Thyroid gland (tissue), 4 donors: ENCODE measurements around the gene ST14. TPM values are rescaled to one million over a fixed set of nuclear protein-coding genes. Genes with fewer than 3 reads are reported as not detected.
"Not testable (repeated sequence)": the region's sequence is repeated elsewhere in the genome, so short reads cannot be mapped to it uniquely, and the experiment has no call there.

Experiments
- DNase-seq, 2 donors: peaks; one replicate each; pipeline ENCODE4 v3.0.0-alpha.2; 2019
- H3K27ac ChIP-seq, 3 donors: fragments of 200-600 bp; sonication (generic); 1 replicate in 2 of 3; 2 replicates in 1 of 3; pipeline ENCODE4 v1.5.1; 2016 to 2019; ENCODE audit warnings: mild to moderate bottlenecking in 1 of 3, moderate library complexity in 1 of 3
- H3K27me3 ChIP-seq: fragments of 200-600 bp; sonication (generic); one replicate; pipeline ENCODE4 v1.5.1; 2019
- H3K36me3 ChIP-seq, 2 donors: fragments of 200-600 bp; sonication (generic); one replicate each; pipeline ENCODE4 v1.5.1; 2016 to 2019
- H3K4me1 ChIP-seq, 2 donors: fragments of 200-600 bp; sonication (generic); one replicate each; pipeline ENCODE4 v1.5.1; 2017 to 2019
- H3K4me3 ChIP-seq, 3 donors: fragments of 200-600 bp; sonication (generic); replicated peaks in 1 of 3; 1 replicate in 2 of 3; 2 replicates in 1 of 3; pipeline ENCODE4 v1.5.1; 2016; ENCODE audit warnings: mild to moderate bottlenecking in 1 of 3
- H3K9me3 ChIP-seq: fragments of 200-600 bp; sonication (generic); one replicate; pipeline ENCODE4 v1.5.1; 2017
- POLR2A ChIP-seq, 2 donors: fragments of 450-650 bp; IDR thresholded peaks; one replicate each; pipeline ENCODE4 v1.6.1; 2017; ENCODE audit warnings: antibody characterized with exemption in 2 of 2, mild to moderate bottlenecking in 2 of 2, moderate library complexity in 1 of 2
- WGBS, 2 donors: methylation state at CpG; one replicate each; pipeline ENCODE4 v1.1.5; 2017; 5-methylcytosine and 5-hydroxymethylcytosine counted together
- intact Hi-C: fragments of 100-400 bp; cut with DNase I; formaldehyde crosslinking; loops from one replicate; pipeline ENCODE4 v1.15.1; 2023
- total RNA-seq, 4 donors: library from RNA; depleted of rRNA; stranded (reverse); fragments of >200 nt; gene quantifications; one replicate each; pipeline ENCODE4 v1.2.3, GENCODE V29; 2016
- TF ChIP-seq, protein P1 (sequence below), 6 experiments: fragments of 200-600 bp in 3 of 6; fragments of 450-650 bp in 3 of 6; sonication (generic) in 3 of 6; IDR thresholded peaks; one replicate each; pipeline ENCODE4 v1.5.1; 2016 to 2019; ENCODE audit warnings: antibody characterized with exemption in 6 of 6, mild to moderate bottlenecking in 2 of 6, inconsistent platforms in 1 of 6, moderate library complexity in 1 of 6

The ST14 gene
- total RNA-seq, 4 donors from 2014 or later: 53.3 to 102 (median 90.7) TPM

- 90 to 93% methylated on average over 2 of the region's 2 CpGs for WGBS, 2 donors
- Histone ChIP-seq H3K4me3 (no peak overlapping the region), H3K27ac (no peak overlapping the region), H3K4me1 (peaks cover 3 to 10% of the 10 kb centered on the region in 2 donors), H3K27me3 (no peaks in the 10 kb centered on the region), H3K36me3 (peaks cover 4% of the 10 kb centered on the region in 2 donors), H3K9me3 (no peaks in the 10 kb centered on the region)
- intact Hi-C loops: no loop called here
- no peak for DNase-seq
- no peak for TF ChIP-seq POLR2A (IDR thresholded peaks at IDR 0.05)
- TF ChIP-seq, protein P1, sequence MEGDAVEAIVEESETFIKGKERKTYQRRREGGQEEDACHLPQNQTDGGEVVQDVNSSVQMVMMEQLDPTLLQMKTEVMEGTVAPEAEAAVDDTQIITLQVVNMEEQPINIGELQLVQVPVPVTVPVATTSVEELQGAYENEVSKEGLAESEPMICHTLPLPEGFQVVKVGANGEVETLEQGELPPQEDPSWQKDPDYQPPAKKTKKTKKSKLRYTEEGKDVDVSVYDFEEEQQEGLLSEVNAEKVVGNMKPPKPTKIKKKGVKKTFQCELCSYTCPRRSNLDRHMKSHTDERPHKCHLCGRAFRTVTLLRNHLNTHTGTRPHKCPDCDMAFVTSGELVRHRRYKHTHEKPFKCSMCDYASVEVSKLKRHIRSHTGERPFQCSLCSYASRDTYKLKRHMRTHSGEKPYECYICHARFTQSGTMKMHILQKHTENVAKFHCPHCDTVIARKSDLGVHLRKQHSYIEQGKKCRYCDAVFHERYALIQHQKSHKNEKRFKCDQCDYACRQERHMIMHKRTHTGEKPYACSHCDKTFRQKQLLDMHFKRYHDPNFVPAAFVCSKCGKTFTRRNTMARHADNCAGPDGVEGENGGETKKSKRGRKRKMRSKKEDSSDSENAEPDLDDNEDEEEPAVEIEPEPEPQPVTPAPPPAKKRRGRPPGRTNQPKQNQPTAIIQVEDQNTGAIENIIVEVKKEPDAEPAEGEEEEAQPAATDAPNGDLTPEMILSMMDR (IDR thresholded peaks at IDR 0.05): no peak
Measured at GRCh38 chr11:130241713-130242112, 82.1 kb downstream of the ST14 start.

GRCh38 chr11:130243816-130244215, 84.2 kb downstream of the ST14 start:
- no peak for DNase-seq
- TF ChIP-seq, protein P1 (IDR thresholded peaks at IDR 0.05): no peak
- TF ChIP-seq POLR2A (IDR thresholded peaks at IDR 0.05): no peak
- Histone ChIP-seq H3K36me3 (peaks cover 0 to 3% of the 10 kb centered on the region in 2 donors), H3K9me3 (no peaks in the 10 kb centered on the region), H3K4me3 (no peak overlapping the region), H3K4me1 (peaks cover 3 to 10% of the 10 kb centered on the region in 2 donors), H3K27me3 (no peaks in the 10 kb centered on the region), H3K27ac (no peak overlapping the region)
- intact Hi-C loops: no loop called here
- 65 to 72% methylated on average over 2 of the region's 2 CpGs for WGBS, 2 donors

GRCh38 chr11:130244848-130245247, 85.3 kb downstream of the ST14 start:
- H3K36me3 ChIP-seq: no peaks in the 10 kb centered on the region
- no peak for DNase-seq
- TF ChIP-seq, protein P1 (IDR thresholded peaks at IDR 0.05): no peak
- TF ChIP-seq POLR2A (IDR thresholded peaks at IDR 0.05): no peak
- H3K4me1 ChIP-seq: peaks cover 3 to 10% of the 10 kb centered on the region in 2 donors
- no peak overlapping the region for H3K27ac ChIP-seq
- H3K27me3 ChIP-seq: no peaks in the 10 kb centered on the region
- WGBS, 2 donors: 96% methylated on average over 3 of the region's 3 CpGs
- no peak overlapping the region for H3K4me3 ChIP-seq
- intact Hi-C loops: no loop called here
- no peaks in the 10 kb centered on the region for H3K9me3 ChIP-seq

- H3K9me3 ChIP-seq: not testable (repeated sequence)
Measured at GRCh38 chr11:130245375-130245774, 85.8 kb downstream of the ST14 start.

GRCh38 chr11:130246270-130246669, 86.7 kb downstream of the ST14 start:
- intact Hi-C loops: no loop called here
- Histone ChIP-seq H3K4me3 (no peak overlapping the region), H3K4me1 (peaks cover 3 to 10% of the 10 kb centered on the region in 2 donors), H3K27me3 (no peaks in the 10 kb centered on the region), H3K36me3 (no peaks in the 10 kb centered on the region), H3K9me3 (no peaks in the 10 kb centered on the region), H3K27ac (no peak overlapping the region)
- 75 to 79% methylated on average over 1 of the region's 1 CpG for WGBS, 2 donors
- DNase-seq: no peak
- TF ChIP-seq POLR2A (IDR thresholded peaks at IDR 0.05): no peak
- TF ChIP-seq, protein P1 (IDR thresholded peaks at IDR 0.05): no peak

More at GRCh38 chr11:130245375-130245774, 85.8 kb downstream of the ST14 start:
- WGBS, 2 donors: 96 to 97% methylated on average over 6 of the region's 6 CpGs
- H3K4me1 ChIP-seq, H3K27me3 ChIP-seq, H3K27ac ChIP-seq, DNase-seq, H3K4me3 ChIP-seq, H3K36me3 ChIP-seq, intact Hi-C loops: not testable (repeated sequence)

GRCh38 chr11:130246738-130247137, 87.2 kb downstream of the ST14 start:
- TF ChIP-seq, protein P1 (IDR thresholded peaks at IDR 0.05): no peak
- no peak for TF ChIP-seq POLR2A (IDR thresholded peaks at IDR 0.05)
- intact Hi-C loops: no loop called here
- no peak overlapping the region for H3K27ac ChIP-seq
- peaks cover 3 to 10% of the 10 kb centered on the region in 2 donors for H3K4me1 ChIP-seq
- H3K9me3 ChIP-seq: no peaks in the 10 kb centered on the region
- no peak overlapping the region for H3K4me3 ChIP-seq
- H3K36me3 ChIP-seq: no peaks in the 10 kb centered on the region
- DNase-seq: no peak
- 91 to 97% methylated on average over 3 of the region's 3 CpGs for WGBS, 2 donors
- H3K27me3 ChIP-seq: no peaks in the 10 kb centered on the region
